IMR-90 (cell line): ENCODE results near the gene PIGP. TPM values are rescaled to one million over a fixed set of nuclear protein-coding genes. Genes with fewer than 3 reads are reported as not detected.

ENCODE experiments used
- ATAC-seq: fragments of 200-7000 bp; cut with Tn5 transposase; 2 replicates; pipeline ENCODE4 v1.9.1; 2020; ENCODE audit warnings: low read depth, mild to moderate bottlenecking, moderate library complexity
- BruUV-seq: library from RNA; stranded (reverse); fragments of 400-500 nt; replicated peaks from 2 replicates; lab custom pipeline; 2021; lab: Mats Ljungman, UMichigan
- CTCF ChIA-PET: fragments of 300-600 bp; formaldehyde crosslinking; extraction: SDS; loops from one replicate; lab custom pipeline; 2021; ENCODE audit warnings: antibody characterized with exemption; lab: Yijun Ruan, JAX
- POLR2A ChIA-PET: fragments of 300-600 bp; sonication (Branson Sonifier 250); formaldehyde crosslinking; loops from one replicate; lab custom pipeline; 2022; ENCODE audit warnings: antibody characterized with exemption; ENCODE audit not compliant: unreplicated experiment; lab: Charles Lee
- DNase-seq: peaks from one replicate; pipeline ENCODE4 v3.0.0; 2013
- H2AFZ ChIP-seq: replicated peaks from 2 replicates; pipeline ENCODE3; 2013; ENCODE audit warnings: low read length, mild to moderate bottlenecking; ENCODE audit not compliant: poor library complexity
- H2AK5ac ChIP-seq: 2 replicates; pipeline ENCODE4 v1.6.1; 2013; ENCODE audit warnings: low read depth, low read length, inconsistent platforms
- H2AK9ac ChIP-seq: replicated peaks from 2 replicates; pipeline ENCODE3; 2013; ENCODE audit warnings: mild to moderate bottlenecking, low read depth, low read length, moderate library complexity; ENCODE audit not compliant: poor library complexity
- H2BK120ac ChIP-seq: 2 replicates; pipeline ENCODE4 v1.6.1; 2013; ENCODE audit warnings: low read depth, low read length, inconsistent platforms
- H2BK15ac ChIP-seq: 3 replicates; pipeline ENCODE4 v1.6.1; 2013; ENCODE audit warnings: low read depth, low read length, inconsistent platforms
- H2BK20ac ChIP-seq: 2 replicates; pipeline ENCODE4 v1.6.1; 2013; ENCODE audit warnings: low read depth, mild to moderate bottlenecking, inconsistent platforms, low read length, moderate library complexity
- H2BK5ac ChIP-seq: 2 replicates; pipeline ENCODE4 v1.6.1; 2013; ENCODE audit warnings: mild to moderate bottlenecking, low read depth, low read length, inconsistent platforms; ENCODE audit not compliant: poor library complexity, severe bottlenecking
- H3K14ac ChIP-seq: replicated peaks from 2 replicates; pipeline ENCODE4 v1.6.1; 2013; ENCODE audit warnings: low read depth, low read length, inconsistent platforms
- H3K18ac ChIP-seq: 2 replicates; pipeline ENCODE4 v1.6.1; 2013; ENCODE audit warnings: low read depth, low read length, control low read depth
- H3K23ac ChIP-seq: 2 replicates; pipeline ENCODE4 v1.6.1; 2013; ENCODE audit warnings: low read depth, low read length, inconsistent platforms
- H3K27ac ChIP-seq: 2 replicates; pipeline ENCODE4 v1.5.1; 2013; ENCODE audit warnings: mild to moderate bottlenecking, control low read depth, low read length; ENCODE audit not compliant: insufficient read depth
- H3K27me3 ChIP-seq: 2 replicates; pipeline ENCODE4 v1.6.1; 2013; ENCODE audit warnings: low read length; ENCODE audit not compliant: control insufficient read depth, insufficient read depth
- H3K36me3 ChIP-seq: 2 replicates; pipeline ENCODE4 v1.6.1; 2013; ENCODE audit warnings: low read length, mixed read lengths; ENCODE audit not compliant: control insufficient read depth, insufficient read depth
- H3K4ac ChIP-seq: 2 replicates; pipeline ENCODE4 v1.6.1; 2013; ENCODE audit warnings: low read depth, low read length, inconsistent platforms
- H3K4me1 ChIP-seq: 2 replicates; pipeline ENCODE4 v1.6.1; 2013; ENCODE audit warnings: low read length, mixed read lengths; ENCODE audit not compliant: control insufficient read depth, insufficient read depth
- H3K4me2 ChIP-seq: 2 replicates; pipeline ENCODE4 v1.6.1; 2013; ENCODE audit warnings: low read depth, mild to moderate bottlenecking, control low read depth, low read length, moderate library complexity
- H3K4me3 ChIP-seq: 2 replicates; pipeline ENCODE4 v1.5.1; 2013; ENCODE audit warnings: low read depth, mild to moderate bottlenecking, control low read depth, low read length, moderate library complexity; ENCODE audit not compliant: insufficient read depth
- H3K56ac ChIP-seq: 2 replicates; pipeline ENCODE4 v1.6.1; 2013; ENCODE audit warnings: low read length, inconsistent platforms; ENCODE audit not compliant: insufficient read depth; ENCODE audit errors: extremely low read depth
- H3K79me1 ChIP-seq, 2 experiments: 2 replicates each; pipeline ENCODE4 v1.6.1; 2013; ENCODE audit warnings: low read length in 2 of 2, inconsistent platforms in 1 of 2, low read depth in 1 of 2
- H3K9ac ChIP-seq: 2 replicates; pipeline ENCODE4 v1.6.1; 2013; ENCODE audit warnings: low read depth, low read length, control low read depth
- H3K9me1 ChIP-seq: 2 replicates; pipeline ENCODE4 v1.6.1; 2013; ENCODE audit warnings: low read length, inconsistent platforms; ENCODE audit not compliant: insufficient read depth
- H3K9me3 ChIP-seq: 2 replicates; pipeline ENCODE4 v1.6.1; 2013; ENCODE audit warnings: low read length; ENCODE audit not compliant: control insufficient read depth, insufficient read depth
- H4K20me1 ChIP-seq: 2 replicates; pipeline ENCODE4 v1.6.1; 2013; ENCODE audit warnings: low read length, inconsistent platforms; ENCODE audit not compliant: insufficient read depth
- H4K5ac ChIP-seq: 2 replicates; pipeline ENCODE4 v1.6.1; 2013; ENCODE audit warnings: mild to moderate bottlenecking, low read depth, low read length, control low read depth
- H4K8ac ChIP-seq, 2 experiments: 2 replicates each; pipeline ENCODE4 v1.6.1; 2013; ENCODE audit warnings: low read depth in 2 of 2, low read length in 2 of 2, control low read depth in 1 of 2, inconsistent platforms in 1 of 2
- H4K91ac ChIP-seq: 2 replicates; pipeline ENCODE4 v1.6.1; 2013; ENCODE audit warnings: low read depth, low read length, inconsistent platforms; ENCODE audit not compliant: insufficient read depth
- BHLHE40 ChIP-seq: fragments of 150-350 bp; IDR thresholded peaks from 2 replicates; pipeline ENCODE4 v1.6.1; 2016; ENCODE audit warnings: mild to moderate bottlenecking, low read depth, low read length
- CHD1 ChIP-seq: IDR thresholded peaks from 2 replicates; pipeline ENCODE4 v1.6.1; 2012; ENCODE audit warnings: low read depth, low read length, improper control_type of control experiment
- CTCF ChIP-seq: conservative IDR thresholded peaks from 2 replicates; pipeline ENCODE4 v1.5.1; 2012; ENCODE audit warnings: mild to moderate bottlenecking, low read depth, low read length, improper control_type of control experiment
- ELK1 ChIP-seq: fragments of 150-350 bp; IDR thresholded peaks from 2 replicates; pipeline ENCODE4 v1.6.1; 2016; ENCODE audit warnings: low read depth, mild to moderate bottlenecking, low read length, moderate library complexity, borderline replicate concordance
- FOS ChIP-seq: fragments of 150-350 bp; IDR thresholded peaks from 2 replicates; pipeline ENCODE4 v1.6.1; 2016; ENCODE audit warnings: low read depth, low read length
- MAFK ChIP-seq: IDR thresholded peaks from 2 replicates; pipeline ENCODE4 v1.6.1; 2012; ENCODE audit warnings: low read depth, low read length, improper control_type of control experiment
- MAZ ChIP-seq: IDR thresholded peaks from 2 replicates; pipeline ENCODE4 v1.6.1; 2012; ENCODE audit warnings: low read depth, mild to moderate bottlenecking, low read length, improper control_type of control experiment, moderate library complexity, borderline replicate concordance
- MXI1 ChIP-seq: IDR thresholded peaks from 2 replicates; pipeline ENCODE4 v1.6.1; 2012; ENCODE audit warnings: low read depth, mild to moderate bottlenecking, low read length, moderate library complexity, borderline replicate concordance
- POLR2A ChIP-seq: IDR thresholded peaks from 2 replicates; pipeline ENCODE4 v1.6.1; 2012; ENCODE audit warnings: mild to moderate bottlenecking, low read depth, low read length
- RAD21 ChIP-seq: IDR thresholded peaks from 2 replicates; pipeline ENCODE4 v1.6.1; 2012; ENCODE audit warnings: low read length, improper control_type of control experiment
- RCOR1 ChIP-seq: IDR thresholded peaks from 2 replicates; pipeline ENCODE4 v1.6.1; 2012; ENCODE audit warnings: mild to moderate bottlenecking, low read length, improper control_type of control experiment; ENCODE audit not compliant: insufficient replicate concordance
- RFX5 ChIP-seq: IDR thresholded peaks from 2 replicates; pipeline ENCODE4 v1.8.0; 2012; ENCODE audit warnings: low read depth, mild to moderate bottlenecking, low read length, moderate library complexity
- SMC3 ChIP-seq: fragments of 150-350 bp; IDR thresholded peaks from 2 replicates; pipeline ENCODE4 v1.6.1; 2016; ENCODE audit warnings: low read depth, mild to moderate bottlenecking, antibody characterized with exemption, low read length, moderate library complexity
- WGBS, 2 experiments: methylation state at CpG; one replicate each; pipeline versions ENCODE4 v1.1.5 to v1.1.7; 2013; ENCODE audit warnings: missing lambda C conversion rate in 2 of 2; ENCODE audit not compliant: insufficient read length in 1 of 2; ENCODE audit errors: extremely low coverage in 2 of 2; 5-methylcytosine and 5-hydroxymethylcytosine counted together
- dilution Hi-C: fragments of 300-500 bp; cut with HindIII; formaldehyde crosslinking; loops from one replicate; pipeline ENCODE4 v1.14.3; 2018; ENCODE audit warnings: low sequenced_read_pairs; ENCODE audit not compliant: unreplicated experiment
- in situ Hi-C: fragments of 300-500 bp; cut with MboI; formaldehyde crosslinking; loops from 3 replicates; pipeline ENCODE4 v1.14.3; 2019; ENCODE audit warnings: low sequenced_read_pairs, inconsistent platforms, mixed read lengths
- intact Hi-C: fragments of 100-400 bp; cut with micrococcal nuclease; formaldehyde crosslinking; loops from 2 replicates; pipeline ENCODE4 v1.10.0; 2022
- polyA plus RNA-seq, 3 experiments: library from polyadenylated mRNA; depleted of rRNA; stranded (reverse); fragments of >200 nt; gene quantifications; 2 replicates each; pipeline ENCODE4 v1.2.3, GENCODE V29; 2012; ENCODE audit warnings: low replicate concordance in 1 of 3
- total RNA-seq: library from RNA; depleted of rRNA; stranded (reverse); fragments of >200 nt; gene quantifications from 2 replicates; pipeline ENCODE4 v1.2.3, GENCODE V29; 2012

PIGP gene
- total and polyA plus RNA-seq, 2 of the 4 experiments (the other 2 are of a cell fraction): 4.1 to 15.4 TPM

GRCh38 chr21:37106998-37107397, 34.1 kb upstream of the PIGP start:
- Histone ChIP-seq H3K27me3 (no peaks in the 10 kb centered on the region), H2AK5ac (no peak overlapping the region), H2BK5ac (no peak overlapping the region), H3K9me3 (peaks cover 4% of the 10 kb centered on the region), H3K4ac (no peak overlapping the region), H3K27ac (no peak overlapping the region), H2AK9ac (no peak overlapping the region), H3K18ac (no peak overlapping the region), H2BK120ac (no peak overlapping the region), H2AFZ (no peak overlapping the region), H3K36me3 (peaks cover 7% of the 10 kb centered on the region), H3K56ac (no peak overlapping the region), H4K20me1 (peaks cover 16% of the 10 kb centered on the region; the same call in 1 of the 2 replicates), H3K9ac (no peak overlapping the region), H3K4me3 (no peak overlapping the region), H2BK20ac (no peak overlapping the region), H4K91ac (no peak overlapping the region), H3K4me1 (peaks cover 4% of the 10 kb centered on the region), H4K8ac (no peak overlapping the region), H3K79me1 (peaks cover 28 to 50% of the 10 kb centered on the region in 2 experiments), H4K5ac (no peak overlapping the region), H3K9me1 (no peaks in the 10 kb centered on the region), H3K23ac (no peak overlapping the region), H3K14ac (no peak overlapping the region), H2BK15ac (no peak overlapping the region), H3K4me2 (no peak overlapping the region)
- dilution Hi-C loops: no loop called here
- no peak for DNase-seq
- no peak for TF ChIP-seq BHLHE40
- TF ChIP-seq CTCF: no peak
- no peak for TF ChIP-seq SMC3
- TF ChIP-seq RFX5: no peak
- TF ChIP-seq MAFK: no peak
- TF ChIP-seq MAZ: no peak
- no peak for TF ChIP-seq ELK1
- no peak for TF ChIP-seq MXI1
- no peak for TF ChIP-seq RCOR1
- TF ChIP-seq CHD1: no peak
- no peak for TF ChIP-seq RAD21
- no peak for TF ChIP-seq FOS
- no peak for TF ChIP-seq POLR2A
- no peak for ATAC-seq
- no TSS peak for BruUV-seq
- ChIA-PET POLR2A (no interaction called here), CTCF (no interaction called here)
- in situ Hi-C loops: no loop called here
- 100% methylated on average over 1 of the region's 2 CpGs; no CpG with 5 or more reads in 1 of the 2 experiments for WGBS, 2 experiments
- intact Hi-C loops: no loop called here
